ENCODE data around the gene ZNF442. TPM values are rescaled to one million over a fixed set of nuclear protein-coding genes. Genes with fewer than 3 reads are reported as not detected.
A peak's percentile ranks its signal among the peaks of the same experiment; 100 is the strongest.
"Not testable (repeated sequence)": the region's sequence is repeated elsewhere in the genome, so short reads cannot be mapped to it uniquely, and the experiment has no call there.

ZNF442 gene
- total and polyA plus RNA-seq, 4 experiments from 2014 or later: 0.75 to 3.8 (median 1.9) TPM

- Mint-ChIP-seq H3K4me1 (peaks cover 0 to 4% (median under 1%) of the 10 kb centered on the region in 4 donors), H3K36me3 (peaks cover 37 to 55% of the 10 kb centered on the region in 2 donors), H3K27me3 (no peaks in the 10 kb centered on the region), H3K4me3 (no peak overlapping the region), H3K27ac (no peak overlapping the region), H3K9me3 (peaks cover 8 to 93% (median 63%) of the 10 kb centered on the region in 8 donors)
- Histone ChIP-seq H3K27me3 (ENCODE audit: insufficient read depth, low read length) (no peaks in the 10 kb centered on the region), H3K9me3 (ENCODE audit: control insufficient read depth in 1 of 2, low read length in 2 of 2) (peaks cover 10 to 44% of the 10 kb centered on the region in 2 donors), H3K4me3 (ENCODE audit: low read length in 2 of 2) (no peak overlapping the region), H3K27ac (ENCODE audit: low read depth, low read length) (no peak overlapping the region), H3K4me1 (ENCODE audit: insufficient read depth, low read length) (no peaks in the 10 kb centered on the region), H3K36me3 (ENCODE audit: insufficient read depth, low read length) (no peaks in the 10 kb centered on the region)
- CTCF ChIA-PET (ENCODE audit: partially characterized antibody): no interaction called here
- DNase-seq: no peak
- POLR2A ChIA-PET (ENCODE audit: partially characterized antibody): no interaction called here
- intact Hi-C loops (cut with micrococcal nuclease): no loop called here
These were observed 14.9 kb upstream of the ZNF442 start for GRCh38 chr19:12380444-12380737.

- DNase-seq: no peak
- H3K27me3 ChIP-seq (ENCODE audit: insufficient read depth, low read length): no peaks in the 10 kb centered on the region
- intact Hi-C loops (cut with micrococcal nuclease): no loop called here
- H3K4me3 Mint-ChIP-seq: no peak overlapping the region
- H3K4me3 ChIP-seq (ENCODE audit: low read length in 2 of 2): no peak overlapping the region
- H3K9me3 Mint-ChIP-seq: peaks cover 8 to 92% (median 63%) of the 10 kb centered on the region in 8 donors
- peaks cover 10 to 42% of the 10 kb centered on the region in 2 donors for H3K9me3 ChIP-seq (ENCODE audit: control insufficient read depth in 1 of 2, low read length in 2 of 2)
- H3K36me3 Mint-ChIP-seq: peaks cover 37 to 55% of the 10 kb centered on the region in 2 donors
- peaks cover 0 to 4% (median under 1%) of the 10 kb centered on the region in 4 donors for H3K4me1 Mint-ChIP-seq
- H3K36me3 ChIP-seq (ENCODE audit: insufficient read depth, low read length): no peaks in the 10 kb centered on the region
- H3K27me3 Mint-ChIP-seq: no peaks in the 10 kb centered on the region
- H3K27ac Mint-ChIP-seq: no peak overlapping the region
- no peaks in the 10 kb centered on the region for H3K4me1 ChIP-seq (ENCODE audit: insufficient read depth, low read length)
- no peak overlapping the region for H3K27ac ChIP-seq (ENCODE audit: low read depth, low read length)
- CTCF ChIA-PET (ENCODE audit: partially characterized antibody): interaction anchor here (0.6 kb wide), 1 partner anchor 320 kb away, joined by 3 read pairs; no protein-coding TSS in a partner anchor
- POLR2A ChIA-PET (ENCODE audit: partially characterized antibody): no interaction called here
These were observed 14.4 kb upstream of the ZNF442 start for GRCh38 chr19:12379732-12380443.

- no peak overlapping the region for H3K4me3 ChIP-seq (ENCODE audit: low read length in 2 of 2)
- Mint-ChIP-seq H3K9me3 (peaks cover 12 to 45% (median 32%) of the 10 kb centered on the region in 8 donors), H3K4me3 (no peak overlapping the region), H3K27ac (no peak overlapping the region), H3K4me1 (peaks cover 0 to 4% (median under 1%) of the 10 kb centered on the region in 4 donors), H3K36me3 (peaks cover 13 to 16% of the 10 kb centered on the region in 2 donors), H3K27me3 (no peaks in the 10 kb centered on the region)
- H3K27ac ChIP-seq (ENCODE audit: low read depth, low read length): no peak overlapping the region
- no peaks in the 10 kb centered on the region for H3K4me1 ChIP-seq (ENCODE audit: insufficient read depth, low read length)
- no peaks in the 10 kb centered on the region for H3K36me3 ChIP-seq (ENCODE audit: insufficient read depth, low read length)
- no peak for DNase-seq
- ChIA-PET POLR2A (ENCODE audit: partially characterized antibody) (no interaction called here), CTCF (ENCODE audit: partially characterized antibody) (no interaction called here)
- intact Hi-C loops (cut with micrococcal nuclease): no loop called here
- no peaks in the 10 kb centered on the region for H3K27me3 ChIP-seq (ENCODE audit: insufficient read depth, low read length)
- H3K9me3 ChIP-seq (ENCODE audit: control insufficient read depth in 1 of 2, low read length in 2 of 2): peaks cover 4 to 15% of the 10 kb centered on the region in 2 donors
These were observed 8.5 kb upstream of the ZNF442 start for GRCh38 chr19:12374026-12374425.

- CTCF ChIA-PET (ENCODE audit: partially characterized antibody): interaction anchor here (1.3 kb wide), 1 partner anchor 401 kb away, joined by 3 read pairs; no protein-coding TSS in a partner anchor
- Mint-ChIP-seq H3K36me3 (peaks cover 0 to 5% of the 10 kb centered on the region in 2 donors), H3K27ac (peak overlapping the region in 5 of 7 donors; percentile 11 to 90 (median 70)), H3K4me1 (peaks cover 9 to 29% (median 20%) of the 10 kb centered on the region in 4 donors), H3K9me3 (peaks cover 0 to 11% (median under 1%) of the 10 kb centered on the region in 8 donors), H3K27me3 (peaks cover 3 to 5% of the 10 kb centered on the region in 2 donors), H3K4me3 (peak overlapping the region; percentile 90 to 96 (median 92))
- POLR2A ChIA-PET (ENCODE audit: partially characterized antibody): interaction anchor here (0.7 to 2.0 kb wide), 7 partner anchors 32 to 377 kb away, joined by 3 to 23 read pairs (median 5); partner anchors contain the start of genes ZNF44, ZNF443, ZNF563 and ZNF799
- H3K4me1 ChIP-seq (ENCODE audit: insufficient read depth, low read length): peaks cover 17% of the 10 kb centered on the region
- peak overlapping the region; percentile 62 to 69 for H3K4me3 ChIP-seq (ENCODE audit: low read length in 2 of 2)
- H3K27me3 ChIP-seq (ENCODE audit: insufficient read depth, low read length): no peaks in the 10 kb centered on the region
- no peaks in the 10 kb centered on the region for H3K9me3 ChIP-seq (ENCODE audit: control insufficient read depth in 1 of 2, low read length in 2 of 2)
- no peaks in the 10 kb centered on the region for H3K36me3 ChIP-seq (ENCODE audit: insufficient read depth, low read length)
- peak overlapping the region; percentile 41 for H3K27ac ChIP-seq (ENCODE audit: low read depth, low read length)
- intact Hi-C loops (cut with micrococcal nuclease): loop anchor here (2.0 to 5.0 kb wide), 3 partner anchors 32 to 76 kb away; partner anchors contain the start of genes ZNF443, ZNF563 and ZNF799
- peak in 2 of 5 donors; percentile 2 to 4 for DNase-seq
These were observed 870 bp downstream of the ZNF442 start for GRCh38 chr19:12364391-12365235.

GRCh38 chr19:12362236-12362635, 3.2 kb downstream of the ZNF442 start:
- Mint-ChIP-seq H3K4me1 (peaks cover 9 to 29% (median 20%) of the 10 kb centered on the region in 4 donors), H3K9me3 (peaks cover 0 to 21% (median 9%) of the 10 kb centered on the region in 8 donors)
- POLR2A ChIA-PET (ENCODE audit: partially characterized antibody); intact Hi-C loops (cut with micrococcal nuclease); H3K4me3 Mint-ChIP-seq; H3K27ac Mint-ChIP-seq; H3K36me3 Mint-ChIP-seq; H3K9me3 ChIP-seq (ENCODE audit: control insufficient read depth in 1 of 2, low read length in 2 of 2); H3K27ac ChIP-seq (ENCODE audit: low read depth, low read length); H3K36me3 ChIP-seq (ENCODE audit: insufficient read depth, low read length); H3K27me3 Mint-ChIP-seq; H3K4me3 ChIP-seq (ENCODE audit: low read length in 2 of 2); H3K27me3 ChIP-seq (ENCODE audit: insufficient read depth, low read length); DNase-seq: not testable (repeated sequence)
- CTCF ChIA-PET (ENCODE audit: partially characterized antibody): interaction anchor here (0.7 kb wide), 1 partner anchor 403 kb away, joined by 3 read pairs; no protein-coding TSS in a partner anchor
- H3K4me1 ChIP-seq (ENCODE audit: insufficient read depth, low read length): peaks cover 17% of the 10 kb centered on the region

GRCh38 chr19:12353375-12353774, 12.1 kb downstream of the ZNF442 start:
- ChIA-PET CTCF (ENCODE audit: partially characterized antibody) (no interaction called here), POLR2A (ENCODE audit: partially characterized antibody) (no interaction called here)
- no peak overlapping the region for H3K4me3 ChIP-seq (ENCODE audit: low read length in 2 of 2)
- DNase-seq: no peak
- no peaks in the 10 kb centered on the region for H3K4me1 ChIP-seq (ENCODE audit: insufficient read depth, low read length)
- H3K27ac ChIP-seq (ENCODE audit: low read depth, low read length): no peak overlapping the region
- H3K9me3 ChIP-seq (ENCODE audit: control insufficient read depth in 1 of 2, low read length in 2 of 2): peaks cover 0 to 29% of the 10 kb centered on the region in 2 donors
- Mint-ChIP-seq H3K27ac (no peak overlapping the region), H3K9me3 (peaks cover 9 to 79% (median 61%) of the 10 kb centered on the region in 8 donors), H3K4me3 (no peak overlapping the region), H3K27me3 (peaks cover 0 to 2% of the 10 kb centered on the region in 2 donors), H3K4me1 (no peaks in the 10 kb centered on the region), H3K36me3 (peaks cover 41 to 45% of the 10 kb centered on the region in 2 donors)
- intact Hi-C loops (cut with micrococcal nuclease): no loop called here
- H3K36me3 ChIP-seq (ENCODE audit: insufficient read depth, low read length): no peaks in the 10 kb centered on the region
- H3K27me3 ChIP-seq (ENCODE audit: insufficient read depth, low read length): no peaks in the 10 kb centered on the region

GRCh38 chr19:12350890-12351197, 14.6 kb downstream of the ZNF442 start:
- Histone ChIP-seq H3K27ac (ENCODE audit: low read depth, low read length) (no peak overlapping the region), H3K4me1 (ENCODE audit: insufficient read depth, low read length) (no peaks in the 10 kb centered on the region), H3K9me3 (ENCODE audit: control insufficient read depth in 1 of 2, low read length in 2 of 2) (peaks cover 0 to 30% of the 10 kb centered on the region in 2 donors), H3K4me3 (ENCODE audit: low read length in 2 of 2) (no peak overlapping the region), H3K27me3 (ENCODE audit: insufficient read depth, low read length) (no peaks in the 10 kb centered on the region), H3K36me3 (ENCODE audit: insufficient read depth, low read length) (no peaks in the 10 kb centered on the region)
- no peak overlapping the region for H3K4me3 Mint-ChIP-seq
- H3K4me1 Mint-ChIP-seq: peaks cover 0 to 3% (median 0%) of the 10 kb centered on the region in 4 donors
- H3K9me3 Mint-ChIP-seq: peaks cover 9 to 78% (median 63%) of the 10 kb centered on the region in 8 donors
- H3K36me3 Mint-ChIP-seq: peaks cover 38 to 45% of the 10 kb centered on the region in 2 donors
- ChIA-PET CTCF (ENCODE audit: partially characterized antibody) (no interaction called here), POLR2A (ENCODE audit: partially characterized antibody) (no interaction called here)
- intact Hi-C loops (cut with micrococcal nuclease): no loop called here
- H3K27me3 Mint-ChIP-seq: no peaks in the 10 kb centered on the region
- DNase-seq: no peak
- no peak overlapping the region for H3K27ac Mint-ChIP-seq

All from CD4-positive, alpha-beta memory T cell (primary cell).